ENCODE measurements around the gene RHBDF1.

The RHBDF1 gene

GRCh38 chr16:116015-116414 lies 43.6 kb upstream of the RHBDF1 start:
- DNase-seq (ENCODE audit: low read depth): no peak

GRCh38 chr16:114327-114726 lies 41.9 kb upstream of the RHBDF1 start:
- TF ChIP-seq CTCF (IDR thresholded peaks at IDR 0.05; ENCODE audit: insufficient read depth, low read depth, low read length, missing control alignments): no peak
- DNase-seq (ENCODE audit: low read depth): no peak
- no peak overlapping the region for H3K4me3 ChIP-seq (ENCODE audit: low read length)

More at GRCh38 chr16:116015-116414, 43.6 kb upstream of the RHBDF1 start:
- TF ChIP-seq CTCF (IDR thresholded peaks at IDR 0.05; ENCODE audit: insufficient read depth, low read depth, low read length, missing control alignments): no peak
- H3K4me3 ChIP-seq (ENCODE audit: low read length): no peak overlapping the region

GRCh38 chr16:112153-112840 lies 39.9 kb upstream of the RHBDF1 start:
- no peak for DNase-seq (ENCODE audit: low read depth)
- no peak for TF ChIP-seq CTCF (IDR thresholded peaks at IDR 0.05; ENCODE audit: insufficient read depth, low read depth, low read length, missing control alignments)
- no peak overlapping the region for H3K4me3 ChIP-seq (ENCODE audit: low read length)

GRCh38 chr16:106623-107324 lies 34.3 kb upstream of the RHBDF1 start:
- peak; percentile 85 for TF ChIP-seq CTCF (IDR thresholded peaks at IDR 0.05; ENCODE audit: insufficient read depth, low read depth, low read length, missing control alignments)
- peak; percentile 82 for DNase-seq (ENCODE audit: low read depth)
- H3K4me3 ChIP-seq (ENCODE audit: low read length): no peak overlapping the region

GRCh38 chr16:105521-105920 lies 33.1 kb upstream of the RHBDF1 start:
- TF ChIP-seq CTCF (IDR thresholded peaks at IDR 0.05; ENCODE audit: insufficient read depth, low read depth, low read length, missing control alignments): no peak
- no peak overlapping the region for H3K4me3 ChIP-seq (ENCODE audit: low read length)
- DNase-seq (ENCODE audit: low read depth): no peak

GRCh38 chr16:104928-105327 lies 32.5 kb upstream of the RHBDF1 start:
- no peak for DNase-seq (ENCODE audit: low read depth)
- no peak for TF ChIP-seq CTCF (IDR thresholded peaks at IDR 0.05; ENCODE audit: insufficient read depth, low read depth, low read length, missing control alignments)
- no peak overlapping the region for H3K4me3 ChIP-seq (ENCODE audit: low read length)
